GM23248 (cell line): ENCODE results near the gene FKBP4. TPM values are rescaled to one million over a fixed set of nuclear protein-coding genes. Genes with fewer than 3 reads are reported as not detected.
A peak's percentile ranks its signal among the peaks of the same experiment; 100 is the strongest.

Experiments used
- DNase-seq: peaks from one replicate; pipeline ENCODE4 v3.0.0-alpha.2; 2015
- H2AFZ ChIP-seq: fragments of 200-600 bp; sonication (generic); 2 replicates; pipeline ENCODE4 v1.6.1; 2016; ENCODE audit warnings: antibody characterized with exemption
- H3F3A ChIP-seq: fragments of 200-600 bp; sonication (generic); 2 replicates; pipeline ENCODE4 v1.6.1; 2016; ENCODE audit warnings: mild to moderate bottlenecking, antibody characterized with exemption, mixed run types; ENCODE audit not compliant: insufficient read depth
- H3K27ac ChIP-seq: fragments of 200-600 bp; sonication (generic); 2 replicates; pipeline ENCODE4 v1.5.1; 2016; ENCODE audit warnings: mild to moderate bottlenecking
- H3K27me3 ChIP-seq: fragments of 200-600 bp; sonication (generic); replicated peaks from 2 replicates; pipeline ENCODE4 v1.6.1; 2016; ENCODE audit warnings: mild to moderate bottlenecking; ENCODE audit not compliant: insufficient read depth
- H3K36me3 ChIP-seq: fragments of 200-600 bp; sonication (generic); 2 replicates; pipeline ENCODE4 v1.6.1; 2016; ENCODE audit warnings: low read depth, mild to moderate bottlenecking
- H3K4me1 ChIP-seq: fragments of 200-600 bp; sonication (generic); 2 replicates; pipeline ENCODE4 v1.6.1; 2016; ENCODE audit warnings: mild to moderate bottlenecking; ENCODE audit not compliant: insufficient read depth
- H3K4me2 ChIP-seq: fragments of 200-600 bp; sonication (generic); one replicate; pipeline ENCODE4 v1.6.1; 2016; ENCODE audit warnings: mild to moderate bottlenecking; ENCODE audit not compliant: unreplicated experiment
- H3K4me3 ChIP-seq: fragments of 200-600 bp; sonication (generic); 2 replicates; pipeline ENCODE4 v1.5.1; 2016; ENCODE audit warnings: mild to moderate bottlenecking
- H3K79me2 ChIP-seq: fragments of 200-600 bp; sonication (generic); 2 replicates; pipeline ENCODE4 v1.6.1; 2016; ENCODE audit warnings: mild to moderate bottlenecking; ENCODE audit not compliant: insufficient read depth
- H3K9ac ChIP-seq: fragments of 200-600 bp; sonication (generic); 2 replicates; pipeline ENCODE4 v1.6.1; 2016; ENCODE audit warnings: mild to moderate bottlenecking
- H3K9me2 ChIP-seq: fragments of 200-600 bp; sonication (generic); 2 replicates; pipeline ENCODE4 v1.6.1; 2016; ENCODE audit warnings: mixed run types, mild to moderate bottlenecking, moderate library complexity; ENCODE audit not compliant: insufficient read depth
- H3K9me3 ChIP-seq: fragments of 200-600 bp; sonication (generic); one replicate; pipeline ENCODE4 v1.6.1; 2017; ENCODE audit warnings: low read depth
- H4K20me1 ChIP-seq: fragments of 200-600 bp; sonication (generic); 2 replicates; pipeline ENCODE4 v1.6.0; 2016; ENCODE audit not compliant: insufficient read depth
- EZH2 ChIP-seq: fragments of 200-600 bp; sonication (generic); IDR thresholded peaks from 2 replicates; pipeline ENCODE4 v1.6.1; 2018; ENCODE audit warnings: antibody characterized with exemption, mild to moderate bottlenecking; ENCODE audit not compliant: insufficient read depth, poor library complexity, severe bottlenecking
- EZH2phosphoT487 ChIP-seq: fragments of 200-600 bp; sonication (generic); IDR thresholded peaks from 2 replicates; pipeline ENCODE4 v1.6.1; 2018; ENCODE audit warnings: antibody characterized with exemption, moderate library complexity, mild to moderate bottlenecking, low read depth; ENCODE audit not compliant: insufficient read depth
- WGBS, 2 experiments: methylation state at CpG; one replicate each; pipeline ENCODE4 v1.1.6; 2015 to 2017; ENCODE audit warnings: low lambda C conversion rate in 2 of 2, low coverage in 1 of 2; ENCODE audit errors: missing lambda C conversion rate in 2 of 2; 5-methylcytosine and 5-hydroxymethylcytosine counted together
- in situ Hi-C: fragments of 300-500 bp; cut with MboI; formaldehyde crosslinking; loops from 2 replicates; pipeline ENCODE4 v1.15.0; 2020
- polyA plus RNA-seq: library from polyadenylated mRNA; unstranded; fragments of >200 nt; fragmentation: Nextera tagmentation; extraction: Ambion mirVana; gene quantifications from 2 replicates; pipeline ENCODE4 v1.2.1, GENCODE V29; 2016
- total RNA-seq: library from RNA; depleted of rRNA; stranded (reverse); fragments of >200 nt; shearing (Covaris generic); gene quantifications from 2 replicates; pipeline ENCODE4 v1.2.3, GENCODE V29; 2014

The FKBP4 gene
- total and polyA plus RNA-seq, 2 experiments from 2014 or later, result 24.0 to 27.4 TPM

- in situ Hi-C loops, result no loop called here
- Histone ChIP-seq H2AFZ (no peak overlapping the region), H3K4me1 (no peaks in the 10 kb centered on the region), H3K79me2 (no peaks in the 10 kb centered on the region), H3K4me3 (no peak overlapping the region), H3K9ac (no peak overlapping the region), H3K36me3 (peaks cover 11% of the 10 kb centered on the region), H3K4me2 (no peak overlapping the region), H3K27me3 (no peaks in the 10 kb centered on the region), H3K9me2 (no peaks in the 10 kb centered on the region), H3K27ac (no peak overlapping the region), H4K20me1 (no peaks in the 10 kb centered on the region), H3F3A (peaks cover 5% of the 10 kb centered on the region; the same call in 1 of the 2 replicates), H3K9me3 (no peaks in the 10 kb centered on the region)
- 76 to 78% methylated on average over 5 of the region's 5 CpGs for WGBS, 2 experiments
- peak; percentile 55 for DNase-seq
- TF ChIP-seq EZH2phosphoT487, result no peak
Observed at GRCh38 chr12:2804393-2805142, 9.8 kb downstream of the FKBP4 start.

GRCh38 chr12:2805143-2805520, 10.4 kb downstream of the FKBP4 start:
- TF ChIP-seq EZH2phosphoT487 (no peak), EZH2 (no peak)
- no peak overlapping the region for H3K27ac ChIP-seq
- H3K4me2 ChIP-seq, result no peak overlapping the region
- H2AFZ ChIP-seq, result no peak overlapping the region
- H4K20me1 ChIP-seq, result no peaks in the 10 kb centered on the region
- no peaks in the 10 kb centered on the region for H3K9me3 ChIP-seq
- H3K4me1 ChIP-seq, result no peaks in the 10 kb centered on the region
- H3F3A ChIP-seq, result peaks cover 5% of the 10 kb centered on the region; the same call in 1 of the 2 replicates
- no peaks in the 10 kb centered on the region for H3K9me2 ChIP-seq
- peaks cover 11% of the 10 kb centered on the region for H3K36me3 ChIP-seq
- no peaks in the 10 kb centered on the region for H3K27me3 ChIP-seq
- in situ Hi-C loops, result no loop called here
- DNase-seq, result no peak
- no peak overlapping the region for H3K9ac ChIP-seq
- WGBS, 2 experiments, result 62 to 71% methylated on average over 2 of the region's 2 CpGs
- H3K79me2 ChIP-seq, result no peaks in the 10 kb centered on the region
- H3K4me3 ChIP-seq, result no peak overlapping the region

DNA sequence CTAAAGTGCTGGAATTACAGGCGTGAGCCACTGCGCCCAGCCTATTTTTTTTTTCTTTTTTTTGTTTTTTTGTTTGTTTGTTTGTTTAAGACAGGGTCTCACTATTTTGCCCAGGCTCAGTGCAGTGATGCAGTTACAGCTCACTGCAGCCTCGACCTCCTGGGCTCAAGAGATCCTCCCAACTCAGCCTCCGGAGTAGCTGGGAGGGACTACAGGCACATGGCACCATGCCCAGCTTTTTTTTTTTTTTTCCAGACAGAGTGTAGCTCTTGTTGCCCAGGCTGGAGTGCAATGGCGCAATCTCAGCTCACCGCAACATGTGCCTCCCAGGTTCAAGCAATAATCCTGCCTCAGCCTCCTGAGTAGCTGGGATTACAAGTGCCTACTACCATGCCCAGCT, 11.9 kb downstream of the FKBP4 start:
- no peak overlapping the region for H3K4me3 ChIP-seq
- no peaks in the 10 kb centered on the region for H4K20me1 ChIP-seq
- no peaks in the 10 kb centered on the region for H3K4me1 ChIP-seq
- DNase-seq, result no peak
- H2AFZ ChIP-seq, result no peak overlapping the region
- H3K27ac ChIP-seq, result no peak overlapping the region
- H3K9me2 ChIP-seq, result no peaks in the 10 kb centered on the region
- peaks cover 10% of the 10 kb centered on the region for H3K36me3 ChIP-seq
- H3K27me3 ChIP-seq, result no peaks in the 10 kb centered on the region
- TF ChIP-seq EZH2 (no peak), EZH2phosphoT487 (no peak)
- H3K4me2 ChIP-seq, result no peak overlapping the region
- in situ Hi-C loops, result no loop called here
- 90 to 93% methylated on average over 6 of the region's 6 CpGs for WGBS, 2 experiments
- H3K79me2 ChIP-seq, result no peaks in the 10 kb centered on the region
- no peaks in the 10 kb centered on the region for H3K9me3 ChIP-seq
- peaks cover 5% of the 10 kb centered on the region; the same call in 1 of the 2 replicates for H3F3A ChIP-seq
- no peak overlapping the region for H3K9ac ChIP-seq

DNA sequence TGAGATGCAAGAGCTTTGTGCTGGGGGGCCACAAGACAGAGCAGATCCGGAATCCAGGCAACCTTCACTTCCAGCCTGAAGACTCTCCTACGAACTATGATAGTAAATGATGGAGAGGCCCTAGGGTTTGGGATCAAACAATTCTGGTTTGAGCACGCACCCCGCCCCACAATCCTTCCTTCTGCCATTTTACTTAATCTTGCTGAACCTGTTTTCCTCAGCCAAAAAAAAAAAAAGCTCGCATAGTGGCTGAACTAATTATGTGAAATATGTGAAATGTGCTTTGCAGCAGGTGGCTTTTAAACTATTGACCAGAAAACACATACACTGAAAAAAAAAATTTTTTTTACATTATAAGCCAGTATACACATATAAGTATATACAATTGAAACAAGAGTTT, 17.0 kb downstream of the FKBP4 start:
- Histone ChIP-seq H3K9me2 (no peaks in the 10 kb centered on the region), H3K36me3 (no peaks in the 10 kb centered on the region), H3K4me3 (peak overlapping the region; percentile 92), H3K79me2 (peaks cover 35% of the 10 kb centered on the region), H3K9ac (peak overlapping the region; percentile 97), H3K27ac (0 out of 2 replicates have a peak overlapping the region, but pooled peaks have one; percentile 94), H3K4me2 (peak overlapping the region; percentile 95), H3K27me3 (no peaks in the 10 kb centered on the region), H2AFZ (peak overlapping the region; percentile 87), H3F3A (peaks cover 7% of the 10 kb centered on the region), H4K20me1 (no peaks in the 10 kb centered on the region), H3K4me1 (peaks cover 8% of the 10 kb centered on the region), H3K9me3 (no peaks in the 10 kb centered on the region)
- 80% methylated on average over 5 of the region's 5 CpGs for WGBS, 2 experiments
- no peak for DNase-seq
- in situ Hi-C loops, result no loop called here
- TF ChIP-seq EZH2, result no peak
- TF ChIP-seq EZH2phosphoT487, result no peak
